ENCODE results near the gene HES4.
"Not testable (repeated sequence)": the region's sequence is repeated elsewhere in the genome, so short reads cannot be mapped to it uniquely, and the experiment has no call there.

The HES4 gene

GRCh38 chr1:976791-977190, 23.1 kb downstream of the HES4 start:
- DNase-seq = not testable (repeated sequence)

GRCh38 chr1:975896-976683, 23.8 kb downstream of the HES4 start:
- DNase-seq = peak; percentile 10 to 45

- DNase-seq = no peak
Observed at GRCh38 chr1:975365-975764, 24.5 kb downstream of the HES4 start.

DNA sequence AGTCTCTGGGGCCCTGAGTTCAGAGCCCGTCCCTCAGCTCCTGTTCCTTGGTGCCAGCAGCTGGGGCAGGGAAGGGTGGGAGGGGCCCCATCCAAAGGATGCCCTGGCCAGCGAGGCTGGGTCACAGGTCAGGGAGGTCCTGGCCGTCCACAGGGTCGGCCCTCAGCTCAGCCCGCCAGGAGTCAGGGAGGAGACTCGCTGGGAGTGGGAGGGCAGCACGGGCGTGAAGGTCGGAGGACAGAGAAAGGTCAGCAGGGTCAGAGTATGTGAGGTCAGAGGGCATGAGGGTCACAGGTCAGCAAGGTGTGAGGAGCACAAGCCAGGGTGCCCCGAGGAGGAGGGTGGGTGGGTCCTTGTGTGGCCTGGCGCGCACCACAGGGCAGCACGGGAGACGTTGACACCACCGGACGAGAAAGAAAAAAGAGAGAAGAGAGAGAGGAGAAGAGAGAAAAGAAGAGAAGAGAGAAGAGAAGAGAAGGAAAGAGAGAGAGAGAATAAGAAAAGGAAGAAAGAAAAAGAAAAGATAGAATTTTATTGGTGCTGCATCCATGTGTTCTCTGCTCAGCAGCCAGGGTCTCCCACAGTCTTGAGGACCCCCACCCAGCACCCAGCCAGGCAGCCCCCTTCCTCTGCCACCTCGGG, 25.1 kb downstream of the HES4 start:
- no peak for DNase-seq

GRCh38 chr1:974293-974640, 25.6 kb downstream of the HES4 start:
- no peak for DNase-seq

DNA sequence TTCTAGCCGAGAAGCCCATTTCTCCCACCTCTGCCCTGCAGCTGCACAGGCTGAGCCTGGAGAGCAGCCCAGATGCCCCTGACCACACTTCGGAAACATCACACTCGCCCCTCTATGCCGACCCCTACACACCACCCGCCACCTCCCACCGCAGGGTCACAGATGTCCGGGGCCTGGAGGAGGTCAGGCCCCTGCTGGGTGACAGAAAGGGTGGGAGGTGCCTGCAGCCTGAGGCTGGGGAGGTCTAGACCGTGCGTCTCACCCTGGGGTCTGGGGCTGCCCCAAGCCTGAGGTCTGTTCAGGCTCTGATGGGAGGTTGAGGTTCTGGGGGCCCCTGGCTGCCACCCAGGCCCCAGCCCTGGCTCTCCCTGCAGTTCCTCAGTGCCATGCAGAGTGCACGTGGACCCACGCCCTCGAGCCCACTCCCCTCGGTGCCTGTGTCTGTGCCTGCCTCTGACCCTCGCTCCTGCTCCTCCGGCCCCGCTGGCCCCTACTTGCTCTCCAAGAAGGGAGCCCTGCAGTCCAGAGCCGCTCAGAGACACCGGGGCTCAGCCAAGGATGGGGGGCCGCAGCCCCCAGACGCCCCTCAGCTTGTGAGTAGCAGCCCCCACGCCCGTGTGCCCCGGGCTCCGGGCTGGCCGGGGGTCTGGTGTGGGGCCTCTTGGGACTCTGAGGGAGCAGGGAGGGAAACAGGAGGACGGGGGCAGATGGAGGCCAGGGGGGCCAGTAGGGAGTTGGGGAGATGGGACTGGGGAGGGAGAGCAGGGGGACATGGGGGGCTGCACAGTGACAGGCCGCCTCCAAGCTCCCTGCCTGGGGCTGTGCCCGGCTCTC, 26.2 kb downstream of the HES4 start:
- no peak for DNase-seq

DNA sequence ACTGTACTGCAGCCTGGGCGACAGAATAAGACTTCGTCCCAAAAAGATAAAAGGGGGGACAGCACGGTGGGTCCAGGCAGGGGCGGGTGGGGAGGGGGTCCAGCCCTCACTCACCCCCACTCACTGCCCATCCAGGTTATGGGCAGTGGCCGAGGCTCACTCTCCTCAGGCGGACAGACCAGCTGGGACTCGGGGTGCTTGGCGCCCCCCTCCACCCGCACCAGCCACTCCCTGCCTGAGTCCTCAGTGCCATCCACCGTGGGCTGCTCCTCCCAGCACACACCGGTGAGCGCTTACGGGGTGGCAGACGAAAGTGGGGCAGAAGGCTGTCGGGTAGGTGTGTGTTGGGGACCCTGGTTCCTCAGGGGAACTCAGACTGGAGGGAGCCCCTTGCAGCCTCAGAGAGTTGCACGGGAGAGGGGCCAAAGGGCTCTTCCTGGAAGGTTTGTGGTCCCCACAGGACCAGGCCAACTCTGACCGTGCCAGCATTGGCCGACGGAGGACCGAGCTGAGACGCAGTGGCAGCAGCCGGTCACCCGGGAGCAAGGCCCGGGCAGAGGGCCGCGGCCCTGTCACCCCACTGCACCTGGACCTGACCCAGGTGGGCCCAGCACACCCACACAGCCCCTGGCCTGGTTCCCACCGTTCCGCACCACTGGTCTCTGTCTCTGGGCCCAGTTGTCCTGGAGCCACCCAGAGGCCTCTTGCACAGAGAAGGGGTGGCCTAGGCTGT, 27.0 kb downstream of the HES4 start:
- DNase-seq = no peak

- DNase-seq = no peak
Observed at GRCh38 chr1:971751-972506, 28.0 kb downstream of the HES4 start.

GRCh38 chr1:970973-971730, 28.7 kb downstream of the HES4 start:
- no peak for DNase-seq

DNA sequence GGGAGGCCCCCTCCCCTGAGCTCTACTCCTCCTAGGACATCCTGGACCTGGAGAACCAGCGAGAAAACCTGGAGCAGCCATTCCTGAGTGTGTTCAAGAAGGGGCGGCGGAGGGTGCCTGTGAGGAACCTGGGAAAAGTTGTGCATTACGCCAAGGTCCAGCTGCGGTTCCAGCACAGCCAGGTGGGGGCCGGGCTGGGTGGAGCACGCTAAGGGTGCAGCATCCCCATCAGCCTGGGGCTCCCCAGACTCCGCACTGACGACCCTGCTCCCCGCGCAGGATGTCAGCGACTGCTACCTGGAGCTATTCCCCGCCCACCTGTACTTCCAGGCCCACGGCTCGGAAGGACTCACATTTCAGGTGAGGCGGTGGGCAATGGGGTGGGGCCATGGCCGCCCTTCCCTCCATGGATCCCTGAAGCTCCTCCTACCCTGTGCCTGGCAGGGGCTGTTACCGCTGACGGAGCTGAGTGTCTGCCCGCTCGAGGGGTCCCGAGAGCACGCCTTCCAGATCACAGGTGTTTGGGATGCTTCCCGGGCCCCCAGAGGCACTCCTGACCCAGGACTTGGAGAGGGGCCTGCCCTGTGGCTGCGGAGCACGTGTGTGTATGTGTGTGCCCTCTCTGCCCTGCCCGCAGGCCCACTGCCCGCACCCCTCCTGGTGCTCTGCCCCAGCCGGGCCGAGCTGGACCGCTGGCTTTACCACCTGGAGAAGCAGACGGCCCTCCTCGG, 29.5 kb downstream of the HES4 start:
- no peak for DNase-seq

- DNase-seq = no peak
Observed at GRCh38 chr1:969260-969855, 30.5 kb downstream of the HES4 start.

DNA sequence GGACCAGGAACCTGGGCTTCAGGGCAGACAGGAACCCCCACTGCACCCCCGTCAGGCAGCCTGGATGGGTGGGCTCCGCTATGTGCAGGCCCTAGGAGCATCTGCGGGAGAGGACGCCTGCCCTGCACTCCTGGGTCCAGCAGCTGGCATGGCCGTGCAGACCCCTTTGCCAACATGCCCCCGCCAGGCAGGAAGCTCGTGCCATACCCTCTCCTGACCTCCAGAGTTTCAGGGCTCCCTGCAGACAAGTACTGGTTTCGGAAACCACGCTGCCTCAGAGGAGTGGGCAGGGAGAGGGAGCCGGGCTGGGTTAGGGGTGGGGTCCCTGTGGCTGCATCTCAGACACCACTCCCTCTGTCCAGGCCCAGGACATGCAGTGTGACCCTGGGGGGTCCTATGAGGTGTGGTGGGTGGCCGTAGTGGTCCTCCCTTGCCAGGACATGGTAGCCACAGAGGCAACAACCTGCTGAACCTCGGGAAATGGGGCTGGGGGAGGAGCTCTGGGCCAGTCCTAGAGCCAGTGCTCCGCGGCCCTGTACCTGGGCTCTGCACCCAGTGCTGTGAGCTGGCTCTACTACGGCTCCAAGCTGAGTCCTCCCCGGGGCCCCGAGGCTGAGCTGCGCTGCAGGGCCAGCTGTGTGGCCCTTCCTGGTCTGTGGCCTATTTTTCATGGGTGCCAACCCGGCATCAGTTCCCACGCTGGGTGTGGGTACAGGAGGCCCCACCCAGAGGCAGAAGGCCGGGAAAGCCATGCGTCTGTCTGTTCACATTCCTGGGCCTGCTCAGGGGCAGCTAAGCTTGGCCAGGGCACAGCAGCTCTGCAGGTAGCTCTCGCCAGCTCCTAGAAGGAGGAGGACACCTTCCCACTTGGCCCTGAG, 32.2 kb downstream of the HES4 start:
- DNase-seq = no peak

- DNase-seq = peak; percentile 23 to 73
Observed at GRCh38 chr1:966704-967300, 33.1 kb downstream of the HES4 start.

DNA sequence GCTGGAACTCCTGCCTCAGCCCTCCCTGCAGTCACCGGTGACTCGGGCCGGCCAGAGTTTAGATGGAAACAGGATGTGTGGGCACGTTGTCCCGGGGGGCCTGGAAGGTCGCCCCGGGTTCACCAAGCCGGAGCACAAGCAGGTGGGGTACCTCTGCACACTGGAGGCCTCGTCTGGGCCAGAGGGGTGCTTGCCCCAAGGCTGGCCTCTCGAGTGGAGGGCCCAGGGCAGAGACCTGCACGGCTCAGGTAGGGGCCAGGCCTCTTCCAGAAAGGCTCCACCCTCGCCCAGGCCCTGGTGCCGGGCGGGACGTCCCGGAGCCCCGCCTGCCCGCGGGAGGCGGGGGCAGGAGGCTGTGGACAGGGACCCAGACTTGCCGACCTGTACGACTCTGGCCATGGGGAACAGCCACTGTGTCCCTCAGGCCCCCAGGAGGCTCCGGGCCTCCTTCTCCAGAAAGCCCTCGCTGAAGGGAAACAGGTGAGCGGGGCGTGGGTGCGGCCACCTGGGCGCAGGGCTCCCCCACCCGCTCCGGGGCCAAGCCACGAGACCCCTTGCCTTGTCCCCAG, 33.7 kb downstream of the HES4 start, which contains the start of gene PLEKHN1:
PLEKHN1 (plus strand) TSS at position 348 of the 569 bp plus-strand sequence; CDS start at position 398, 50 bp downstream.
- peak in 1 of 2 donors; percentile 43 for DNase-seq

DNA sequence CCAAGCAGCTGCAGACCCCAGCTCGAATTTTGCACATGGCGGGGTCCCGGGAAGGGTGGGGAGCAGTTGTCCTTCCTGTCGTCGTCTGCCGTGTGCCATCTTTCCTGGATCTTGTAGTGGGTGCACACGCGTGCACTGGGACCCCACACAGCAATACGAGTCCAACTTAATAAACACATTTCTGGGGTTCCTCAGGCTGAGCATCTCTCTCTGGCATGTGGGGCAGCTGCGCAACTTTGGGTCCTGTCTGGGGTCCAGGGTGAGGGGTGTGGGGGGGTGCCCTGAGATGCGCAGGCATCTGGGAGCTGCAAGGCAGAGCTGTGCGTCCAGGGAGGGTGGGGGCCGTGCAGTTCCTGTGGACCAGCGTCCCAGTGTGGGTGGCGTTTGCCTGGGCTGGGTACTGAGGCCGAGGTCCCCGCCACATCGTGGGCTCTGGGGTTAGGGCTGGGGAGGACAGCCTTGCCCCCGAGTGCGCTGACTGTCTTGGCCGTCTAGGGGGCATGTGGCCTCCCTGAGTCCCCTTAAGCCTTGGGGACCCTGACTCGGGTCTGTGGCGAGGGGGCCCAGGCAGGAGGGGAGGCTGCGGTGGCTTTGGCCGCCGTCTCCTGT, 34.3 kb downstream of the HES4 start:
- DNase-seq = no peak

- no peak for DNase-seq
Observed at GRCh38 chr1:964691-965525, 35.0 kb downstream of the HES4 start.
